HL-60 (cell line): Measurements from ENCODE around the gene ARFGAP1.

Experiments
- DNase-seq, 2 experiments: peaks; one replicate each; pipeline ENCODE4 v3.0.0-alpha.2; 2010 to 2020; ENCODE audit warnings: low read depth in 1 of 2, low spot score in 1 of 2
- H3K27ac ChIP-seq: fragments of 250-450 bp; sonication (Bioruptor Pico); replicated peaks from 2 replicates; pipeline ENCODE4 v1.5.1; 2020; ENCODE audit warnings: mild to moderate bottlenecking, moderate library complexity
- H3K27me3 ChIP-seq: fragments of 250-450 bp; sonication (Bioruptor Pico); 2 replicates; pipeline ENCODE4 v1.5.1; 2021; ENCODE audit warnings: mild to moderate bottlenecking, moderate library complexity; ENCODE audit not compliant: insufficient read depth, poor library complexity, severe bottlenecking
- H3K4me3 ChIP-seq: replicated peaks from 2 replicates; pipeline ENCODE4 v1.5.1; 2011; ENCODE audit warnings: mild to moderate bottlenecking, control low read depth, low read length; ENCODE audit not compliant: insufficient read depth
- CTCF ChIP-seq: IDR thresholded peaks from one replicate; pipeline ENCODE4 v1.5.1; 2011; ENCODE audit warnings: low read length, control low read depth, inconsistent platforms; ENCODE audit not compliant: insufficient read depth
- GABPA ChIP-seq: IDR thresholded peaks from 2 replicates; pipeline ENCODE4 v1.6.1; 2012; ENCODE audit warnings: low read depth
- POLR2AphosphoS5 ChIP-seq: IDR thresholded peaks from 2 replicates; pipeline ENCODE4 v1.6.1; 2012; ENCODE audit warnings: low read depth
- REST ChIP-seq: IDR thresholded peaks from 2 replicates; pipeline ENCODE4 v1.6.1; 2012; ENCODE audit warnings: low read depth; ENCODE audit not compliant: insufficient replicate concordance
- SPI1 ChIP-seq: IDR thresholded peaks from 2 replicates; pipeline ENCODE4 v1.6.1; 2012; ENCODE audit warnings: low read depth, mild to moderate bottlenecking, borderline replicate concordance

The ARFGAP1 gene

DNA sequence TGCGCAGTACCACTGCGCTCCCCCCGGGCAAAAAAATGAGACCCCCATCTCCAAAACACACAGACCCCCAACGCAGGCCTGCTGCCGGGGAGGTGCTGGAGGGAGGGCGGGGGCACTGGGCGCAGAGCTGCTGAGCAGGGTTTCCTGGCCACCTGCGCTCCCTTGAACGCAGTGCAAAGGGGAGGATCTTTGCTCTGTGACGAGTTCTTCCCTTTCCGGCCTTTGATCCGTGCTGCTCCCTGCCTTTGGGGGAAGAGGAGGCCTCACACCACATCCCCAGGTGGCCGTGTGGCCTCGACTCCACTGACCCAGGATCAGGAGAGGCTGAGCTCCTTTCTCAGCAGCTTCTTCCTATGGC lies 11.4 kb downstream of the ARFGAP1 start:
- H3K27me3 ChIP-seq, result no peaks in the 10 kb centered on the region
- TF ChIP-seq GABPA (no peak), CTCF (no peak), POLR2AphosphoS5 (no peak), SPI1 (no peak), REST (no peak)
- no peak for DNase-seq
- peak overlapping the region; percentile 28; the same call in 1 of the 2 replicates for H3K27ac ChIP-seq
- no peak overlapping the region for H3K4me3 ChIP-seq

DNA sequence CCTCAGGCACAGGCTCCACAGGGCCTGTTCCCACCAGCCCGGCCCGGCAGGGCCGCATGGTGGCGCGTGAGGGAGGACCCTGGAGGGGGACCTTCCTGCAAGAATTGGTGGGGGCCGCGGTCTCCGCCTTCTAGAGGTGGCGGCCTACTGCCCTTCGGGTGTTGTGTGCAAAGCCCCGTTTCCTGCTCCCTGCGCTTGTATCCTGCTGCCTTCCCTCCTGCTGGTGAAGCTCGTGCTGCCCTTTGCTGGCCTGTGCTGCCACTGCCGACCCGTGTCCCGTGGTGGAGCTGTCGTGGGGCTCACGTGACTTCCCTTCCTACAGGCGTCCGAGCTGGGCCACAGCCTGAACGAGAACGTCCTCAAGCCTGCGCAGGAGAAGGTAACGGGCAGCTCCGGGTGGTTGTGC lies 11.9 kb downstream of the ARFGAP1 start:
- Histone ChIP-seq H3K27ac (peak overlapping the region; percentile 28; the same call in 1 of the 2 replicates), H3K27me3 (no peaks in the 10 kb centered on the region), H3K4me3 (no peak overlapping the region)
- no peak for TF ChIP-seq GABPA
- no peak for TF ChIP-seq SPI1
- no peak for TF ChIP-seq REST
- TF ChIP-seq CTCF, result no peak
- TF ChIP-seq POLR2AphosphoS5, result no peak
- no peak for DNase-seq

DNA sequence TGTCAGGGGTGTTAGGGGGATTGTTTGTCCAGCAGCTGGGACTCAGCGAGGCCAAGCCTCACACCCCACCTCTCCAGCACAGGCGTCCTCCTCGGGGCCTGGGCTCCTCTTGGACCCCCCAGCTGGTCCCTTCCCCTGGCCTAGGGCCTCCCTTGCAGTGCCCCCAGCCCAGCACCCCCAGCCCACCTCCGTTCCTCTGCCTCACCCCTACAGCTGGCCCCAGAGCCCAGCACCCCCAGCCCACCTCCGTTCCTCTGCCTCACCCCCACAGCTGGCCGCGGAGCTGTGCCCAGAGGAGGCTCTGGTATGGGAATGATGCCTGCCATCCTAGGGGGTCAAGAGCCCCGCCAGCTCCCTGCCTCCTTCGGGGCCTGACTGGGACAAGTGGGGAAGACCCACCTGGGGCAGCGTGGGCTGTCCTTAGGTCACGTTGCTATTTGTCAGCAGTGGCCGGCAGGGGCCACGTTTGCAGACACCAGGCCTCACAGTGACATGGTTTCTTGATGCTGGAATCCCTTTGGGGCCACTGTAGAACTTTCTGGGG lies 12.4 kb downstream of the ARFGAP1 start:
- DNase-seq, result no peak
- Histone ChIP-seq H3K27me3 (no peaks in the 10 kb centered on the region), H3K27ac (no peak overlapping the region), H3K4me3 (no peak overlapping the region)
- no peak for TF ChIP-seq CTCF
- no peak for TF ChIP-seq SPI1
- no peak for TF ChIP-seq GABPA
- no peak for TF ChIP-seq REST
- TF ChIP-seq POLR2AphosphoS5, result no peak
